Ishikawa (cell line): ENCODE measurements around the gene CDX1.

ENCODE experiments used
- CEBPB ChIP-seq: IDR thresholded peaks from 2 replicates; pipeline ENCODE4 v1.6.1; 2012
- CREB1 ChIP-seq: IDR thresholded peaks from 2 replicates; pipeline ENCODE4 v1.6.1; 2012; ENCODE audit warnings: low read depth
- EP300 ChIP-seq: IDR thresholded peaks from 2 replicates; pipeline ENCODE4 v1.6.1; 2012; ENCODE audit warnings: borderline replicate concordance
- MAX ChIP-seq: IDR thresholded peaks from 2 replicates; pipeline ENCODE4 v1.6.1; 2012
- NFIC ChIP-seq: IDR thresholded peaks from 2 replicates; pipeline ENCODE4 v1.6.1; 2012
- RAD21 ChIP-seq: IDR thresholded peaks from 2 replicates; pipeline ENCODE4 v1.6.1; 2012; ENCODE audit warnings: low read depth
- REST ChIP-seq: IDR thresholded peaks from 2 replicates; pipeline ENCODE4 v1.6.1; 2012; ENCODE audit warnings: low read depth, mild to moderate bottlenecking
- TAF1 ChIP-seq: IDR thresholded peaks from 2 replicates; pipeline ENCODE4 v1.6.1; 2012; ENCODE audit warnings: low read depth, mild to moderate bottlenecking
- USF1 ChIP-seq: IDR thresholded peaks from 2 replicates; pipeline ENCODE4 v1.6.1; 2012
- YY1 ChIP-seq: IDR thresholded peaks from 2 replicates; pipeline ENCODE4 v1.6.1; 2012; ENCODE audit warnings: low read depth

GRCh38 chr5:150130493-150130922, 36.1 kb upstream of the CDX1 start:
- TF ChIP-seq RAD21 (no peak), REST (no peak), NFIC (no peak), USF1 (no peak), YY1 (no peak), CREB1 (no peak), EP300 (no peak), TAF1 (no peak), MAX (no peak), CEBPB (no peak)
